Measurements from ENCODE around the gene DNAJB1. TPM values are rescaled to one million over a fixed set of nuclear protein-coding genes. Genes with fewer than 3 reads are reported as not detected.

DNAJB1 gene
- total and polyA plus RNA-seq, 2 of the 13 experiments (the other 11 are each of a cell fraction or from before 2014, with no cell fraction given), result 87.5 to 97.3 TPM

GRCh38 chr19:14515501-14516047 is 2.6 kb downstream of the DNAJB1 start:
- FAIRE-seq (no peak), ATAC-seq (no peak), DNase-seq (ENCODE audit: low spot score) (no peak)
- Histone ChIP-seq H3K4me1 (ENCODE audit: insufficient read depth, low read length) (peaks cover 79% of the 10 kb centered on the region), H3K4me2 (ENCODE audit: low read depth, low read length) (peak overlapping the region; percentile 96), H3K79me2 (ENCODE audit: insufficient read depth, low read length) (peaks cover 39% of the 10 kb centered on the region), H3K36me3 (replicated peaks in 1 of 2; ENCODE audit: control insufficient read depth in 1 of 2, insufficient read depth in 2 of 2, low read length in 2 of 2) (peaks cover 9 to 26% of the 10 kb centered on the region in 2 experiments), H4K20me1 (ENCODE audit: insufficient read depth, low read length) (peaks cover 35% of the 10 kb centered on the region), H2AFZ (ENCODE audit: low read length) (no peak overlapping the region), H3K9ac (ENCODE audit: insufficient read depth, low read depth, low read length) (peak overlapping the region; percentile 98), H3K4me3 (replicated peaks in 1 of 3; ENCODE audit: insufficient read depth in 1 of 3, low read depth in 2 of 3, low read length in 3 of 3) (peak overlapping the region; percentile 91 to 98 (median 92)), H3K27me3 (ENCODE audit: control insufficient read depth in 1 of 2, insufficient read depth in 2 of 2, low read length in 2 of 2) (no peaks in the 10 kb centered on the region; a peak in 1 of 5 replicates), H3K9me3 (ENCODE audit: low read length) (no peaks in the 10 kb centered on the region), H3K27ac (ENCODE audit: extremely low read length, insufficient read depth, low read length) (peak overlapping the region; percentile 91)
- no TSS peak for BruUV-seq (replicated peaks)
- WGBS (ENCODE audit: low lambda C conversion rate), result 45% methylated on average over 4 of the region's 8 CpGs
- in situ Hi-C loops (cut with HindIII; ENCODE audit: extremely low pct_ligation_motif_present, low pct_unique_long_range_greater_than_20kb) (no loop called here), intact Hi-C loops (cut with micrococcal nuclease; ENCODE audit: unreplicated experiment) (no loop called here)
- POLR2A ChIA-PET, result interaction anchor here (1.0 to 5.8 kb wide), 5 partner anchors 9 to 36 kb away, joined by 3 to 123 read pairs (median 7); partner anchors contain the start of gene GIPC1
- CTCF ChIA-PET (ENCODE audit: low intra/inter-chr PET ratio, low total read pairs), result no interaction called here
- TF ChIP-seq ISX (CRISPR knock-in tag; conservative IDR thresholded peaks at IDR 0.05) (no peak), ZNF704 (CRISPR knock-in tag; IDR thresholded peaks at IDR 0.05; ENCODE audit: borderline replicate concordance) (no peak), PATZ1 (CRISPR knock-in tag; IDR thresholded peaks at IDR 0.05) (no peak), DDIT3 (CRISPR knock-in tag; IDR thresholded peaks at IDR 0.05) (no peak), NAIF1 (CRISPR knock-in tag; IDR thresholded peaks at IDR 0.05; ENCODE audit: borderline replicate concordance) (no peak), ZBTB21 (CRISPR knock-in tag; IDR thresholded peaks at IDR 0.05) (no peak), MZF1 (CRISPR knock-in tag; IDR thresholded peaks at IDR 0.05; ENCODE audit: borderline replicate concordance) (no peak), ZFX (CRISPR knock-in tag; IDR thresholded peaks at IDR 0.05; ENCODE audit: low read depth) (peak; percentile 22; the same call in 1 of the 2 replicates), PPARG (CRISPR knock-in tag; conservative IDR thresholded peaks at IDR 0.05) (no peak), TCF12 (IDR thresholded peaks at IDR 0.05) (no peak), TCF12 (CRISPR knock-in tag; IDR thresholded peaks at IDR 0.05) (peak; percentile 30; the same call in 1 of the 2 replicates), ZMAT3 (CRISPR knock-in tag; conservative IDR thresholded peaks at IDR 0.05) (no peak), ZBTB1 (CRISPR knock-in tag; IDR thresholded peaks at IDR 0.05; ENCODE audit: borderline replicate concordance) (no peak), AGO1 (IDR thresholded peaks at IDR 0.05; ENCODE audit: low read depth, low read length, poor library complexity, severe bottlenecking) (peak; percentile 99), HOXA5 (CRISPR knock-in tag; IDR thresholded peaks at IDR 0.05) (no peak), RBFOX2 (IDR thresholded peaks at IDR 0.05; ENCODE audit: low read depth, low read length) (peak; percentile 41), HNRNPLL (IDR thresholded peaks at IDR 0.05; ENCODE audit: low read depth, low read length, poor library complexity, severe bottlenecking) (no peak), ATF6 (CRISPR knock-in tag; conservative IDR thresholded peaks at IDR 0.05) (no peak)
